IPS-NIHi7 (cell line): ENCODE results near the gene GCSH.

ENCODE experiments used
- DNase-seq: peaks from one replicate; pipeline ENCODE4 v3.0.0; 2012; ENCODE audit warnings: mixed read lengths; ENCODE audit errors: extremely low spot score

The GCSH gene

DNA sequence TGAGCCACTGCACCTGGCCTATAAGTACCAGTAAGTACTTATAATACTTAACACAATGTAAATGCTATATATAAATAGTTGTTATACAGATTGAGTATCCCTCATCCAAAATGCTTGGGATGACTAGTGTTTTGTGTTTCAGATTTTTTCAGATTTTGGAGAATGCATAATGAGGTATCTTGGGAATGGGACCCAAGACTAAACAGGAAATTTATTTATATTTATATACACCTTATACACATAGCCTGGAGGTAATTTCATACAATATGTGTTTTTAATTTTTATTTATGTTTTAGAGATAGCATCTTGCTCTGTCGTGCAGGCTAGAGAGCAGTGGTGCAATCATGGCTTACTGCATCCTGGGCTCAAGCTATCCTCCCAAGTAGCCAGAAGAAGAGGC, 9.8 kb upstream of the GCSH start:
- no peak for DNase-seq

GRCh38 chr16:81101702-81102101, 5.5 kb upstream of the GCSH start:
- no peak for DNase-seq

DNA sequence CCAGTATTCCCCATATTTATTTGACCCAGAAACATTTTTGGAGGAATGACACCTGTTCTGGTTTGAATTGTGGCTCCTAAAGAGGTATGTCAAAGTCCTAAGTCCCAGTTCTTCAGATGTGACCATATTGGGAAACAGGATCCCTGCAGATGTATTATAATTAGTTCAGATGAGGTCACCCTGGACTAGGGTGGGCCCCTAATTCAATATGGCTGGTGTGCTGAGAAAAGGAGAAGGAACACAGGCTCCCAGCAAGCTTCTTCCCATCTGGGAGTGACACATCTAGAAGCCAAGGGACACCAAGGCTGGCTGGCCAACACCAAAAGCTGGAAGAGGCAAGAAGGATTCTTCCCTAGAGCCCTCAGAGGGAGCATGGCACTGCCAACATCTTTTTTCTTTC, 3.8 kb upstream of the GCSH start:
- DNase-seq: no peak

GRCh38 chr16:81097230-81097629, 1.0 kb upstream of the GCSH start:
- no peak for DNase-seq

DNA sequence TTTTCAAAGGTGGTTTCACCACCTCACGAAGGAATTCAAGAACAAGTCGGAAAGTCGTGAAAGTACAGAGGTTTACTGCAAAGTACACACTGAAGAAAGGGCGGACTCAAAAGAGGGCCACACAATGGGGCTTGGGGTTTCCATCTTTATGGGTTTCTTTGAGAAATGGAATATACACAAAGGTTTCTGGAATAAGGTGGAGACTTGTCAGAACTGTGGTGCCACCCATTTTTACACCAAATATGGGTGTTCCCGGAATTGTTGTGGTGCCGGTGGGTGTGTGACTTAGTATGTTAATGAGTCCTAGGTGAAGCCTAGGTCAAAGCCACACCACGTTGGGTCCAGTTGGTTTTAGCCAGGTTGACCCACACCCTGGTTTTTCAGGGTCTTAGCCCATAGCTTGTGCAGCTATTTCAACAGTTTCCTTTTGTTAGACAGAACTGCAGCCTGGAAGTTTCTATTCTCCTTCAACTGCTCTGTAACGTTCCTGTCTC, 567 bp upstream of the GCSH start:
- no peak for DNase-seq

DNA sequence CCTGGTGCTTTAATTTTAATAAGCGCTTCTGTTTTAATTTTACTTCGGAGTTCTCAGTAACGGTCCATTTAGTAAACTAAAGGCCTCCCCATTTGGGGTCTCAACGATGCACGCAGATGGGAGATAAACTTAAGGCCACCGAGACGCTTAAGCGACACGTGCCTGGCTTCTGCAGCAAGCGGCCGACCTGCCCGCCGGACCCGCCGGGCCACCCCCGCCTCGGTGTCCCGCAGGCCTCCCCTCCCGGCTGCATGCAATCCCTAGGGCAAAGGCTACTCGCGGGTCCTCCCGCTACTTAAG, 592 bp downstream of the GCSH start:
- DNase-seq: no peak

GRCh38 chr16:81094771-81095251, 1.4 kb downstream of the GCSH start:
- DNase-seq: no peak

GRCh38 chr16:81088836-81089235, 7.4 kb downstream of the GCSH start:
- no peak for DNase-seq

DNA sequence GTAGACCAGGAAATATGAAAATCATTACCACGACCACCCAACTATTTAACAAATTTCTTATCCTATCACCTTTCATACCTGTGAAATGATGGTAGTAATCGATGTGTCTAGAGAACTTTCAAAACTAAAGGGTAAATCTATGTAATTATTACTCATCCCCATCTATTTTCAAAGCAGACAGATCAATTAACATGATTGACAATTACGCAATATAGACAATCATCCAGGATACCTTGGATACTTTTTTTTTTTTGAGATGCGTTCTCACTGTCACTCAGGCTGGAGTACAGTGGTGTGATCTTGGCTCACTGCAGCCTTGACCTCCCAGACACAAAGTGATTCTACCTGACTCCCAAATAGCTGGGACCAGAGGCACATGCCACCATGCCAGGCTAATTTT, 15.2 kb downstream of the GCSH start:
- no peak for DNase-seq

DNA sequence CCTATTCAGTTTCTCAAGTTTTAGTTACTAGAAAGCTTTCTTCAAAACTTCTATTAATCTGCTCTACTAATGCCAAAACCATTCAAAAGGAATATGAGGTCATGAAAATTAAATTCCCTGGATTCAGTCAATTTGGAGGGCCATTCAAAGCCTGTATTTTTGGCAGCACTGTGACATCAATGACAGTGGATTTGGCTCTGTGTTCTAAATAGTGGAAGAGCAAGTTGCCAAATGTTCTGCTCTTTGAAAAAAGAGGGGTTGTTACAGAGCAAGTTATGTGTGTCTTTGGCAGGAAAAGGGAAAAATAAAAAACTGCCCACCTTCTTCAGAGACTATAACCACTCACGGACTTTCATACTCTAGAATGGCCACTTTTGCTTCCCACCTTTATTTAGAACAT, 16.0 kb downstream of the GCSH start:
- DNase-seq: no peak

- DNase-seq: peak; percentile 97
These were observed 18.9 kb downstream of the GCSH start, which contains the start of gene C16orf46 for GRCh38 chr16:81077076-81077940. TSS of gene C16orf46 (minus strand) at chr16:81077238. CDS start at chr16:81063955, 13,283 bp downstream.

GRCh38 chr16:81076566-81077075, 19.6 kb downstream of the GCSH start:
- DNase-seq: peak; percentile 84

DNA sequence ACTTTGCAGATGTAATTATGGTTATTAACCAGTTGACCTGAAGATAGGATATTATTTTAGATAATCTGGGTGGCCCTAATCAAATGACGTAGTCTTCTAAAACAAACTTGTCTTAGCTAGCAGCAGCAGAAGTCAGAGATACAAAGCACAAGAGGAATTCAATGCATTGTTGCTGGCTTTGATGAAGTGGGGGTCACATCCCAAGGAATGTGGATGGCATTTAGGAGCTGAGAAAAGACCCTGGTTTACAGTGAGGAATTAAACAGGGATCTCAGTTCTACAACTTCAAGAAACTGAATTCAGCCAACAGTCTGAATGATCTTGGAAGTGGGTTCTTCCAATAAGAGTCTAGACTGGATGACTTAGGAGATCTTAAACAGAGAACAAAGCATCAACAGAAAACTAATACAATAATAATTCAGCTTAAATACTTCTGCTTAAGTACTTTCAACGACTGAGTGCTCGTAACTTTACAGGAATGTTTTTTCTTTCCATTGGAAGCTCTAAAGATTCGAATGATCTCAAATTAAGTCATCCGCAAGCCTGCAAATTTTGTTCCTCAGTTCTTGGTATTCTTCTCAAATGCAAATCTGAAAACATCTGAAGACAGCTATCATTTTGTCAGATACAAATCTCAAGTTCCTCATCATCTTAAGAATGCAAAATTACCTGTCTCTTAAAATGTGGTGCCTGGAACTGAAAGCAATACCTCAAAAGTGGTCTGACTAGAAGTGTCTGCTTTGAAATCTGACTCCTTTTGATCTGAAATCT, 22.4 kb downstream of the GCSH start:
- DNase-seq: no peak

GRCh38 chr16:81071805-81072204, 24.4 kb downstream of the GCSH start:
- no peak for DNase-seq

GRCh38 chr16:81070979-81071378, 25.2 kb downstream of the GCSH start:
- no peak for DNase-seq

- DNase-seq: no peak
These were observed 27.1 kb downstream of the GCSH start for GRCh38 chr16:81069063-81069462.

DNA sequence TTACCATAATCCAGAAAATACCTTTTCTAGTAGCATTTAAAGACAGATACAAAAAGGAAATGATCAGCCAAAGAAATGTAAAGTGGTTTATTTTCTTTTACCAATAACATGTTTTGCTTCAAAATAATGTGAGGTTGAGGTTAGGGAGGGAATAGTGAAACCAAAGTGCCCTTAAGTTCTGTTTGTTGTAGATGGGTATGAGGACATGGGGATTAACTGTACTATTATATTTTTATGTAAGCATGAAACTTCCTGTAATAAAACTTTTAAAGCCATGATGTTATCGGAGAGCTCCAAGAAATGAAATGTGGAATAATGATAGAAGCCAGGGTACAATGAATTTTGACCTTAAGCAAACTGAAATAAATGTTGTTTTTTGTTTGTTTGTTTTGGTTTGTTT, 29.0 kb downstream of the GCSH start:
- DNase-seq: no peak

- no peak for DNase-seq
These were observed 29.5 kb downstream of the GCSH start for GRCh38 chr16:81066681-81067080.

DNA sequence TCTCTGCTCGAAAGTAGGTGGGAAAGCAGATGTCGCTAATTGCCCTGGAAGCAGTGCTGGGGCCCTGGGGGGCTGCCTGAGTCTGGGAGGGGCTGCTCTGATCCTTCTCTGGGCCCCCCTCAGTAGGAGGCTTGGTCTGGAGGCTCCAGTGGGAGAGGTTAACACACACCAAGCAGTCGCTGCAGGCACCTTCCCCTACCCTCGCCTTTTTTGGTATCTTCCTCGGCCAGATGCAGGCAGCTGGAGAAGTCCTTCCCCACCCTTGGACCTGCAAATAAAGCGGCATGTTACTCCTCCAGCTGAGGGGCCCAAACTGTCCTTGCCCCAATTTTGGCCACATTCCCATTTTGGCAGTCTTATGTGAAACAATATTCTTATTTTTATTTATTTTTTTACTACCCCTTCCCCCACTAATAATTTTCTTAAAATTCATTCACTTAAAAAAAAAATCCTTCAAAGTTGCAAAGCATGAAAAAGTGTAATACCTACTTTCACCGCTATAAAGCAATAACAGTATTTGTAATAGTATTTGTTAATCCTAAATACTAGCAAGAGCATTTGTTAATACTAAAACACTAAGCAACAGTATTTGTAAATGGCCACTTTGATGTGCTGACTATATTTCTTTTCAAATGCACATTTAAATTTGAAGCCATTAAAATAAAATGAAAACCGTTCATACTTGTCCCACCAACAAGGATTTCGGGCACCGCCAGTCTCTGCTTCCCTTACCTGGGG, 34.2 kb downstream of the GCSH start:
- no peak for DNase-seq

DNA sequence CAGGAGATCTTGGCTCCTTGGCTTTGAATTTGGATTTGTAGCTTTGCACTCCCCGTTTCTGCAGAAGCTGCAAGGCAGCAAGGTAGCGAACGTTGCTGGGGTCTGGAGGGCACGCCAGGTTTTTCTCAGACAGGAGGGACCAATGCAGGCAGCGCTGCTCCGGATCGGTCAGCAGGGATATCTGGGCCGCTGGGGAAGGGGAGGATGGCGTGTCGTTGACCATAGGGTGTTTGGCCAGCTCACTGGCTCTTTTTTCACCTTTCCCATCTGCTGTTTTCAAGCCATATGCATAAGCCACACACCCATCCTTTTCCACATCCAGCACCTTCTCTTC, 34.9 kb downstream of the GCSH start:
- no peak for DNase-seq

DNA sequence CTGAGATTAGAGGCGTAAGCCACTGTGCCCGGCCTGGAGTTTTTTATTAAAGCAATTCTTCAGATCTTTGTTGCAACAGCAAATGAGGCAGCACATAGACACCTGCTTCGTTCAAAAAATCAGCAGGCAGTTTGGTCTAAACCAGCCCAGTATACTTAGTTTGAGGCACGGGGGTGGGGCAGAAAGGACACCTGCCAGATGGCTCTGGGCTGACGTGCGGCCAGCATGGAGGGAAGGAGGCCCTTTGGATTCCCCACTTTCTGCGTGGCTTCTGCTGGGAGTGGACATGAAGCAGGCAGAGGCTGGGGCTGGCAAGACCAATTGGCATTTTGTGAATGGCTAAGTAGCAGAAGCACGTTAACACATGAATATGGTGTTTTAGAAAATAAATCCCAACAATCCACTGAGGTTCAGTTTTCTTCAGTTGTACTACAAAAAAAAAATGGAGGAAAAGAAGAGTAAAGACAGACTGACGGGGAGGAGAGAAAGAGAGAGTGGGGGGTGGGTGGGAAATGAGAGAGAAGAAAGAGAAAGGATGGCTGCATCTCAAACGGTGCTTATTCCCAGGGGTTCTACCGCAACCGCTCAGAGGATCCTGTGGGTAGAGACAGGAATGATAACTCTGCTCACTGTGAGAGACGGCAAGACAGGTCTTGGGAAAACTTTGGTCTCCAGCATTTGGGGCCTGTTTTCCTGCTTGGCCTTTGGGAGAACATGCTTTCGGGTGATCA, 35.5 kb downstream of the GCSH start:
- DNase-seq: no peak
